T47D (cell line): ENCODE data around the gene MYO7A.

ENCODE experiments used
- DNase-seq, 2 experiments: peaks; one replicate each; pipeline versions ENCODE4 v3.0.0 to v3.0.0-alpha.2; 2011 to 2012; ENCODE audit warnings: low read depth in 1 of 2, low spot score in 1 of 2
- JUND ChIP-seq: IDR thresholded peaks from 2 replicates; pipeline ENCODE4 v1.6.1; 2012; ENCODE audit warnings: low read depth
- in situ Hi-C: cut with HindIII; loops from 2 replicates; pipeline ENCODE4 v1.10.0; 2016; ENCODE audit warnings: low sequenced_read_pairs, low pct_unique_long_range_greater_than_20kb

Gene MYO7A

GRCh38 chr11:77087723-77088225 lies 40.3 kb upstream of the MYO7A start:
- no peak for TF ChIP-seq JUND
- in situ Hi-C loops, result no loop called here
- no peak for DNase-seq

- peak; percentile 80 to 94 for DNase-seq
- TF ChIP-seq JUND, result no peak
- in situ Hi-C loops, result no loop called here
Measured at GRCh38 chr11:77088236-77089003, 39.6 kb upstream of the MYO7A start.

DNA sequence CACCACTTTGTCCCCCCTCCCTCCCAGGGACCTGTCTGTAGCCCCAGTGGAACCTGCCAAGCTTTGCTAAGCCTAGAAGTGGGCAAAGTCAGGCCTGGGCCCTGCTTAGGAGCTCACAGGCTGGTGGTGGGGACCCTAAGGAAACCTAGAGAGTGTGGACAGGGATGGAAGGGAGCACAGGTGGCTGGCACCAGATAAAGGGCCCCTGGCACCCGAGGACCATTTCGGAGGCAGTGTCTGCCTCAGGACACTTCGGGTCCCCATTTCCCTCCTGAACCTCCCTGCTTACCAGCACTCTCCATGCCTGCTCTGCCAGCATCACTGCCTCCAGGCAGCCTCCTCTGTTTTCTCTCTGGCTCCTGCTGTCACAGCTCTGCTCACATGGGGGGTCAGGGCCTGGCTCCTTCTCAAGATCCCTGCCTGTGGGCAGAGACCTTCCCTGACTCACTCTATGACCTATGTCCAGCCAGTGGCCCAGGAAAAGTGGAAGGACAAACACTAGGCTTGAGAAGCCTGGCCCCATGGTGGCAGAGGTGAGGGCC lies 39.0 kb upstream of the MYO7A start:
- TF ChIP-seq JUND, result no peak
- in situ Hi-C loops, result no loop called here

DNA sequence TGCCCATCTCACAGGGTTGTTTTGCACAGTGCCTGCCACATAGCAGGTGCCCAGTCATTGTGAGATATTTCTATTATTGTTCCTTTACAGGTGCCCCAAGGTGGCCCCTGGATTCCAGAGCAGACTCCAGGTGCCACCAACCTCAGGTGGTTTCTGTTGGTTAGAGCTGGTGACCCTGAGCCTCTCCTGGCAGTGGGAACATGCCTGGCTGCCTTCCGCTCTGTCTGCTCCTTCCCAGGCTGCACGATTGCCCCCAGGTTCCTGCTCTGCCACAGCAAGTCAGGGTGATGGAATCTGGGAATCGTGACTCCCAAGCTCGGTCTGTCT lies 38.0 kb upstream of the MYO7A start:
- no peak for DNase-seq
- in situ Hi-C loops, result no loop called here

More for the DNA sequence above, 39.0 kb upstream of the MYO7A start:
- DNase-seq, result no peak

GRCh38 chr11:77090373-77091111 lies 37.5 kb upstream of the MYO7A start:
- no peak for DNase-seq
- TF ChIP-seq JUND, result no peak
- in situ Hi-C loops, result no loop called here

More for the DNA sequence above, 38.0 kb upstream of the MYO7A start:
- no peak for TF ChIP-seq JUND

DNA sequence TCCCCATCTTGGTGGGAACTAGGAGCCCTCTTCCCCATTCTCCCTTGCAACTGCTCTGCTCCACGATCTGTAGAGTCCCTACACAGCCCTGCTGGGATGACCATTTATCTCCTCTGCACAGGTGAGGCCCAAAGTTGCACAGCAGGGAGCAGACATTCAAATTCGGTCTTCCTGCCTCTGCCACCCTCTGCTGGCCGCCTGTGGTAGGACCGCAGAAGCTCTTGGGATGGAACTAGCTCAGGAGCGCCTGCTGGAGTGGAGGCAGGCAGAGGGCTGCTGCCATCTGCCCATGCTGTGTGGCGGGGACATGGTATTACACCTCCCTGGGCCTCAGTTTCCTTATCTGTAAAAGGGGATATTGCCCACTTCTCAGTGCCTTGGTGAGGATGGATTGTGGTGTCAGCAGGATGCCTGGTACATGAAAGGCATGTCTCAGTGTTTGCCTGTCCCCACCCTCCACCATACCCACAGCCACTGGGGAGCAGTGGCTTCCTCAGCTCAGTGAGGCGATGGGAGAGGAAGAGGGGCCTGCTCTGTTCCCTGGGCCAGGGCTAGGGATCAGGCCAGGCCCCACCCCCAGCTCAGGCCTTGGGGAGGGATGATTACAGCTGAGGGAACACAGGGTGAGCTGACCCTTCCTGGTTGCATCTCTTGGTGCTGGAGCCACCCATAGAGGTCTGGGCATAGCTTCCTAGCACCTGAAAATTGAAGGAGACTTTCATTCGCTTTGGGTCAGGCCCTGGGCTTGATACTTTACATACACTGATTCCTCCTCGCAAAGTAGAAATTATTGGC lies 36.7 kb upstream of the MYO7A start:
- in situ Hi-C loops, result no loop called here
- TF ChIP-seq JUND, result no peak
- DNase-seq, result peak; percentile 92 to 97

GRCh38 chr11:77092382-77092781 lies 35.7 kb upstream of the MYO7A start:
- no peak for DNase-seq
- in situ Hi-C loops, result no loop called here
- no peak for TF ChIP-seq JUND

- DNase-seq, result no peak
- no peak for TF ChIP-seq JUND
- in situ Hi-C loops, result no loop called here
Measured at GRCh38 chr11:77093056-77093891, 34.8 kb upstream of the MYO7A start.

DNA sequence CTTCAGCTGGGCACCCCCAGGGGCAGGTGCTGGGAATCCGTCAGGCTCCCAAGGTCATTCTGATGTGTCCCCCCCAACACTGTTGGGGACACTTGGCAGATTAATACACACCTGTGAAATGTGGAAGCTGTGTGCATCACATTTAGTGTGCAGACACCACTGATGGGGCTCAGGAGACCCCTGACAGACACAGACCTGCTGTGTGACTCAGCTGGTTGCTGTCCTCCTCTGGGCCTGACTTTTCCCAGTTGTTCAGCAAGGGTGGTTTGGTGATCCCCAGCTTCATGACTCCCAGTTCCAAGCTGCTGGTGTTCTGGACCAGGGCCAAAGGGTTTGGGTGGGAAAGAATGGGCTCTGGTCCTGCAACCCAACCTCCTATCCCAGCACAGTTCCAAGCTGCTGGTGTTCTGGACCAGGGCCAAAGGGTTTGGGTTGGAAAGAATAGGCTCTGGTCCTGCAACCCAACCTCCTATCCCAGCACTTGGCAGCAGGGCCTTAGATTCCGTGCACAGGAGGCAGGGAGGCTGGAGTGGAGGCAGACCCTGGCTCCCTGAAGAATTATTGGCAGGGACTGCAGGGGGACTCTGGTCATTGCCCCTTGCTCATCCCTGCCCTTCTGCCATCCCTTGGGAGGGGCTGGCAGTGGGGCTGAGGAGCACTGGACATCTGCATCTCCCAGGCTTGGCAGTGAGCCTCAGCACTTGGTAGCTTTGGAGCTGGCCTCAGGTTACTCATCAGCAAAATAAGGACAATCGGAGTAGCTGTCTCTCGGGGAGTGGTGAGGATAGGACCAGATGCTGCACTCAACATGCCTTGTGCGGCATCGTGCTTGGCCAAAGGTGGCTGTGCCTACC lies 33.8 kb upstream of the MYO7A start:
- TF ChIP-seq JUND, result no peak
- no peak for DNase-seq
- in situ Hi-C loops, result no loop called here

- TF ChIP-seq JUND, result no peak
- in situ Hi-C loops, result no loop called here
- DNase-seq, result no peak
Measured at GRCh38 chr11:77094841-77095365, 33.1 kb upstream of the MYO7A start.
